MCF 10A (cell line): ENCODE measurements around the gene AHNAK. TPM values are rescaled to one million over a fixed set of nuclear protein-coding genes. Genes with fewer than 3 reads are reported as not detected.

ENCODE experiments used
- BruUV-seq: library from RNA; stranded (reverse); fragments of 400-500 nt; replicated peaks from 2 replicates; lab custom pipeline; 2021; lab: Mats Ljungman, UMichigan
- CTCF ChIA-PET: fragments of 300-600 bp; sonication (Branson Sonifier 250); formaldehyde crosslinking; extraction: SDS; loops from one replicate; lab custom pipeline; 2021; ENCODE audit warnings: antibody characterized with exemption, inconsistent platforms; lab: Yijun Ruan, JAX
- POLR2A ChIA-PET: fragments of 300-600, 350-650 bp; sonication (Branson Sonifier 250); formaldehyde crosslinking; extraction: SDS; loops from one replicate; lab custom pipeline; 2020; ENCODE audit warnings: antibody characterized with exemption, inconsistent platforms; lab: Yijun Ruan, JAX
- DNase-seq: peaks from one replicate; pipeline ENCODE4 v3.0.0-alpha.2; 2018; ENCODE audit not compliant: unreplicated experiment
- H3K27ac Mint-ChIP-seq: one replicate; pipeline ENCODE4 v1.8.0; 2022; ENCODE audit warnings: mild to moderate bottlenecking, low read depth, mixed read lengths; ENCODE audit not compliant: unreplicated experiment
- H3K27me3 Mint-ChIP-seq: one replicate; pipeline ENCODE4 v1.8.0; 2022; ENCODE audit warnings: mixed read lengths; ENCODE audit not compliant: insufficient read depth, unreplicated experiment
- H3K36me3 Mint-ChIP-seq: one replicate; pipeline ENCODE4 v1.8.0; 2022; ENCODE audit warnings: mild to moderate bottlenecking, moderate library complexity, mixed read lengths; ENCODE audit not compliant: insufficient read depth, unreplicated experiment
- H3K4me1 Mint-ChIP-seq: one replicate; pipeline ENCODE4 v1.8.0; 2022; ENCODE audit warnings: mixed read lengths; ENCODE audit not compliant: insufficient read depth, unreplicated experiment
- H3K4me3 Mint-ChIP-seq: one replicate; pipeline ENCODE4 v1.8.0; 2022; ENCODE audit warnings: mild to moderate bottlenecking, moderate library complexity, mixed read lengths; ENCODE audit not compliant: unreplicated experiment
- H3K9me3 Mint-ChIP-seq: one replicate; pipeline ENCODE4 v1.8.0; 2022; ENCODE audit warnings: mixed read lengths; ENCODE audit not compliant: unreplicated experiment
- intact Hi-C: fragments of 100-400 bp; cut with micrococcal nuclease; formaldehyde crosslinking; loops from 2 replicates; pipeline ENCODE4 v1.14.1; 2022
- total RNA-seq: library from RNA; stranded (reverse); gene quantifications from 2 replicates; pipeline ENCODE4 v1.2.3, GENCODE V29; 2022
- TF ChIP-seq, protein P1 (sequence below): fragments of 200-600 bp; IDR thresholded peaks from one replicate; pipeline ENCODE4 v1.8.0; 2022; ENCODE audit warnings: antibody characterized with exemption, mild to moderate bottlenecking; ENCODE audit not compliant: unreplicated experiment

Gene AHNAK
- total RNA-seq, 1 experiment from 2014 or later = 429 TPM

DNA sequence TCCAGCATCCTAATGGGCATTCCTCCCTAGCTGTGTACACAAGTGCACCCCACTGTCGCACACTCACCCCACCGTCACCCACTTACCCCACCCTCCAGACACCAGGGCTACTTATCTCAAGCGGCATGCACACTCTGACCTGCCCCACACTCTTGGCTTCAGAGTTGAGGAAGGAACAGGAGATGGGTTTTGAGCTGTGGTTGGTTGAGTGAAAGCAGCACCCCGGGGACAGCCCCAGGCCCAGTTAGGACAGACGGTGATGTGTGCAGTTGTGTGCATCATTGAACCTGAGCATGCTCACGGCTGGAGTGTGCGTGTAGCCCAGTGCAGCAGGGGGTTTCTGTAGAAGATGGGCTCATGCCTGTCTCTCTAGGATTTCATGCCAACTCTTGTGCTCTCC, 32.5 kb downstream of the AHNAK start:
- no peak for DNase-seq
- intact Hi-C loops = no loop called here
- TF ChIP-seq, protein P1, sequence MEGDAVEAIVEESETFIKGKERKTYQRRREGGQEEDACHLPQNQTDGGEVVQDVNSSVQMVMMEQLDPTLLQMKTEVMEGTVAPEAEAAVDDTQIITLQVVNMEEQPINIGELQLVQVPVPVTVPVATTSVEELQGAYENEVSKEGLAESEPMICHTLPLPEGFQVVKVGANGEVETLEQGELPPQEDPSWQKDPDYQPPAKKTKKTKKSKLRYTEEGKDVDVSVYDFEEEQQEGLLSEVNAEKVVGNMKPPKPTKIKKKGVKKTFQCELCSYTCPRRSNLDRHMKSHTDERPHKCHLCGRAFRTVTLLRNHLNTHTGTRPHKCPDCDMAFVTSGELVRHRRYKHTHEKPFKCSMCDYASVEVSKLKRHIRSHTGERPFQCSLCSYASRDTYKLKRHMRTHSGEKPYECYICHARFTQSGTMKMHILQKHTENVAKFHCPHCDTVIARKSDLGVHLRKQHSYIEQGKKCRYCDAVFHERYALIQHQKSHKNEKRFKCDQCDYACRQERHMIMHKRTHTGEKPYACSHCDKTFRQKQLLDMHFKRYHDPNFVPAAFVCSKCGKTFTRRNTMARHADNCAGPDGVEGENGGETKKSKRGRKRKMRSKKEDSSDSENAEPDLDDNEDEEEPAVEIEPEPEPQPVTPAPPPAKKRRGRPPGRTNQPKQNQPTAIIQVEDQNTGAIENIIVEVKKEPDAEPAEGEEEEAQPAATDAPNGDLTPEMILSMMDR = no peak
- Mint-ChIP-seq H3K4me3 (no peak overlapping the region), H3K9me3 (no peaks in the 10 kb centered on the region), H3K27me3 (no peaks in the 10 kb centered on the region), H3K4me1 (no peaks in the 10 kb centered on the region), H3K27ac (no peak overlapping the region), H3K36me3 (peaks cover 49% of the 10 kb centered on the region)
- CTCF ChIA-PET = interaction anchor here (0.7 to 1.1 kb wide), 3 partner anchors 89 to 1612 kb away, joined by 3 to 7 read pairs (median 3); no protein-coding TSS in a partner anchor
- POLR2A ChIA-PET = interaction anchor here (0.8 to 1.8 kb wide), 3 partner anchors 14 to 28 kb away, joined by 4 to 6 read pairs (median 5); no protein-coding TSS in a partner anchor
- no TSS peak for BruUV-seq

DNA sequence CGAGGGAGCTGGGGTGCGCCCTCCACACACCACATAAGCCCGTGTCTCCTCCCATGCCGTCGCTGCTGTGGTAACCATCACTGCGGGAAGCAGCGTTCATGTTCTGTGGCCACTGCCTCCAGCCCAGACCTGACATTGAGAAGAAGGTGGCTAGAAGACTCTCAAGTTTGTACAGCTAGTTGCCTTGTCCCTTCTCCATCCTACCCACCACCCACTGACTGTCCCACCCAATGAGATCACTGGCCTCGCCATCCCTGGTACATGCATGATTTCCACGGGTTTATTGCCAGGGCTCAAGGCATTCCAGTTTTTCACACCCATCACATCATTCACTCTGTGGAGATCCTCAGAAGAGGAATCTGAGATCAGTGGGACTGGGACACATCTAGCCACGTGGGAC, 33.0 kb downstream of the AHNAK start:
- intact Hi-C loops = no loop called here
- Mint-ChIP-seq H3K27me3 (no peaks in the 10 kb centered on the region), H3K36me3 (peaks cover 44% of the 10 kb centered on the region), H3K27ac (no peak overlapping the region), H3K4me1 (peaks cover 5% of the 10 kb centered on the region), H3K4me3 (no peak overlapping the region), H3K9me3 (no peaks in the 10 kb centered on the region)
- no TSS peak for BruUV-seq
- CTCF ChIA-PET = interaction anchor here (0.6 to 1.9 kb wide), 3 partner anchors 17 to 119 kb away, joined by 3 to 8 read pairs (median 4); no protein-coding TSS in a partner anchor
- POLR2A ChIA-PET = interaction anchor here (1.5 kb wide), 1 partner anchor 29 kb away, joined by 5 read pairs; no protein-coding TSS in a partner anchor
- no peak for DNase-seq
- TF ChIP-seq, protein P1 = no peak

DNA sequence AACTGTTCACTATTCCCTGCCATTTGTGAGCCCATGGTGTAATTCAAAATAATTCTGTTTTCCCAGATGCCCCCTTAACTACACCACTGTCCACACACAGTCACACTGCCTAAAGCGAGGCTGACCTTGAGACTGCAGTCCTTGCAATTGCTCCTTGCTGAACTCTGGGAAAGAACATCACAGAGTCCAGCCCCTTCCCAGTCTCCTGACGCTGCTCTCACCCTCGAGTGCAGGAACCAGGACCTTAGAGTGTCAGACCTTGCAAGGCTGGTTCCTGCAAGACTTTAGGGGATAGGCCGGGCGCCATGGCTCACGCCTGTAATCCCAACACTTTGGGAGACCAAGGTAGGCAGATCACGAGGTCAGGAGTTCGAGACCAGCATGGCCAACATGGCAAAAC, 33.6 kb downstream of the AHNAK start:
- intact Hi-C loops = no loop called here
- Mint-ChIP-seq H3K9me3 (no peaks in the 10 kb centered on the region), H3K4me3 (no peak overlapping the region), H3K36me3 (peaks cover 37% of the 10 kb centered on the region), H3K27ac (peak overlapping the region; percentile 29), H3K4me1 (peaks cover 8% of the 10 kb centered on the region), H3K27me3 (no peaks in the 10 kb centered on the region)
- CTCF ChIA-PET = interaction anchor here (0.6 to 1.9 kb wide), 3 partner anchors 16 to 88 kb away, joined by 4 to 8 read pairs (median 5); no protein-coding TSS in a partner anchor
- BruUV-seq = no TSS peak
- TF ChIP-seq, protein P1 = no peak
- no peak for DNase-seq
- POLR2A ChIA-PET = no interaction called here

DNA sequence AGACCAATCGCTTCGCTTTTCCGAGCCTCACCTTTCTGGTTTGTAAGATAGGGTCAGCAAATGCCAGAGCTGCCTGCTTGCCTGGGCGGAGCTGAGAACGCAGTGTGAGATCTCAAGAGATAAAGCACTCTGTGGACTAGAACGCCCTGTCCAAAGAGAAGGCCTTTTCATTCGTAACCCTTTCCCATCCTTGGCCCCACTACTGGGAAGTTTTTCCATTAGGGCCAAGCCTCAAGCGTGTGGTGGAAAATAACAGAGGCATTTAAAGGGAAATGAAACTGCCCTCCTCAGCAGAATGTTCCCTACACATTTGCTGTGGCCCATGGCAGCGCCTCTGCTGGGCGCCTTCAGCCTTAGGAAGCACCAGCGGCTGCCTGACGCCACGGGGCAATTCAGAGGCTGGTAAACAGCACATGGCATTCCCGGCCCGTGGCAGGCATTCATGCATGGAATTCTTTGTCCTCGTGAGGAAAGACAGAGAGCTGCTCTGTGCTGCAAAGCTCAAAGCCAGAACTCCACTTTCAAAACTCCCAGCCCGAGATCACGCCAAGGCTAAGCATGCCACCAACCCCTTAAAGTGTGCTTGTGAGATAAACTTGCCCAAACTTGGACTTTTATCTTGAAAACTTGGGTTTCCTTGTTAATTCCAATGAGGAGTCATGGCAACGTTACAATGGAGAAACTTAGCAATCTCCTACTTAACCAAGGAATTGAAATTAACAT, 38.1 kb downstream of the AHNAK start:
- H3K4me3 Mint-ChIP-seq = peak overlapping the region; percentile 51
- H3K27me3 Mint-ChIP-seq = no peaks in the 10 kb centered on the region
- intact Hi-C loops = no loop called here
- CTCF ChIA-PET = interaction anchor here (0.6 to 4.0 kb wide), 22 partner anchors 8 to 971 kb away, joined by 3 to 23 read pairs (median 4); no protein-coding TSS in a partner anchor
- TF ChIP-seq, protein P1 = peak; percentile 29
- peak overlapping the region; percentile 88 for H3K27ac Mint-ChIP-seq
- no TSS peak for BruUV-seq
- peak; percentile 60 for DNase-seq
- POLR2A ChIA-PET = interaction anchor here (0.6 to 3.9 kb wide), 16 partner anchors 9 to 377 kb away, joined by 3 to 25 read pairs (median 4); partner anchors contain the start of genes AHNAK, EEF1G and TUT1
- peaks cover 6% of the 10 kb centered on the region for H3K36me3 Mint-ChIP-seq
- H3K9me3 Mint-ChIP-seq = no peaks in the 10 kb centered on the region
- H3K4me1 Mint-ChIP-seq = peaks cover 8% of the 10 kb centered on the region
